NCI-H1436 (cell line): ENCODE results near the gene KIAA1958.
"Not testable (repeated sequence)": the region's sequence is repeated elsewhere in the genome, so short reads cannot be mapped to it uniquely, and the experiment has no call there.

Experiments
- DNase-seq: peaks from one replicate; lab custom pipeline; 2025; lab: John Stamatoyannopoulos, UW

KIAA1958 gene

GRCh38 chr9:112555844-112556482, 69.3 kb downstream of the KIAA1958 start:
- DNase-seq: no peak

- DNase-seq: no peak
These were observed 70.1 kb downstream of the KIAA1958 start for GRCh38 chr9:112556497-112557442.

DNA sequence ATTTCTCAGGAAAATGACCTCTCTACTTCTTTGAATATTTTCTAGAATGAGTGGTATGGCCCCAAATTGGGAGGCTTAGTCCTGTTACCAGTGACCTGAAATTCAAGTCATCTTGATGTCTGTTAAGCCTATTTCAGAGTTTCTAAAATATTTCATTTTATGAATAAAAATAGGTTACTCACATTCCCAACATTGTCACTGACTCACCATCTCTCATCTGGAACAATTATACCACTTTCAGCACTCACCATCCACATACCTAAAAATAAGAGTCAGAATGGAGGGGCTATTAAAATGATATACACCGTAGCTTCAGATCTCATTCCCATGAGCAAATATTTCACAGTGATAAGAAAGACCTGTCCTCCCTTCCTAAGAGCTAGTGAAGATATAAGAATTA, 71.8 kb downstream of the KIAA1958 start:
- no peak for DNase-seq

GRCh38 chr9:112558978-112559377, 72.4 kb downstream of the KIAA1958 start:
- no peak for DNase-seq

DNA sequence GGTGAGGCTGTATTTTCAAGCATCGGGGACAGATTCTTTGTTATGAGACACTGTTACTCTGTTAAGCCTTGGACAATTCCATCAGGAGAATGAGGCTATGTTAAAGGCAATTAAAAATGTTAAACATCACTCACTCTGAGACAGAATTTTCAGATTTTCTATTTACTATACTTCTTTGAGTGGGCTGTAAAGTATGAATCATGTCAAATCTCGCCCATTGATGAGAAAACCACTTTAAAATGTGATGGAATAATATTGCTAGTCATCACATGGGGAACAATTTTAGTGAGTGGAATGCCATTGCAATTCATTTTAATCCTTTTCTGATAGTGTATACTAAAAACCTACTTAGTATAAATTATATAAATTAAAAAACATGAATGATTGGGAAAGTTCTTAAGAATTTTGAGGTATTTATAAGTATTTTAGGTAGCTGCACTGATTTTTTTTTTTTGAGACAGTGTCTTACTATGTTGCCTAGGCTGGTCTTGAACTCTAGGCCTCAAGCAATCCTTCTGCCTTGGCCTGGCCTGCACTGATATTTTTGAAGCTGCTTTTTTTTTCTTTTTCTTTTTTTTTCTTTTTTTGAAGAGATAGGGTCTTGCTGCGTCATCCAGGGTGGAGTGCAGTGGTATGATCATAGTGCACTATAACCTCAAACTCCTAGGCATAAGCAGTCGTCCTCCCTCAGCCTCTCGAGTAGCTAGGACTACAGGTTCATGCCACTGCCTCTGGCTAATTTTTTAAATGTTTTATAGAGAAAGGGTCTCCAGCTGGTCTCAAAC, 73.2 kb downstream of the KIAA1958 start:
- DNase-seq: no peak

- no peak for DNase-seq
These were observed 75.8 kb downstream of the KIAA1958 start for GRCh38 chr9:112562235-112562958.

GRCh38 chr9:112569186-112569585, 82.6 kb downstream of the KIAA1958 start:
- no peak for DNase-seq

DNA sequence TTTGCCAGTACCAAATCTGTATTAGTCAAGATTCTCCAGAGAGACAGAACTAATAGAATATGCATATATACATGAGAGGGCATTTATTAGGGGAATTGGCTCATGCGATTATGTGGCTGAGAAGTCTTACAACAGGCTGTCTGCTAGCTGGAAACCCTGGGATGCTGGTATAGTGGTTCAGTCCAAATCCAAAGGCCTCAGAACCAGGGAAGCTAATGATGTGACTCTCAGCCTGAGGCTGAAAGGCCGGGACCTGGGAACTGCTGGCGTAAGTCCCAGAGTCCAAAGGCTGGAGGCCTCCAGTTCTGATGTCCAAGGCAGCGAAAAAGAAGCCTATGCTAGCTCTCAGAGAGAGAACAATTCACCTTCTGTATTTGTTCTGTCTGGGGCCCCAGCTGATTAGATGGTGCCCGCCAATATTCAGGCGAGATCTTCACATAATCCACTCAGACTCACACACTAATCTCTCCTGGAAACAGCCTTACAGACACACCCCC, 84.1 kb downstream of the KIAA1958 start:
- no peak for DNase-seq

GRCh38 chr9:112571624-112572355, 85.2 kb downstream of the KIAA1958 start:
- DNase-seq: no peak

DNA sequence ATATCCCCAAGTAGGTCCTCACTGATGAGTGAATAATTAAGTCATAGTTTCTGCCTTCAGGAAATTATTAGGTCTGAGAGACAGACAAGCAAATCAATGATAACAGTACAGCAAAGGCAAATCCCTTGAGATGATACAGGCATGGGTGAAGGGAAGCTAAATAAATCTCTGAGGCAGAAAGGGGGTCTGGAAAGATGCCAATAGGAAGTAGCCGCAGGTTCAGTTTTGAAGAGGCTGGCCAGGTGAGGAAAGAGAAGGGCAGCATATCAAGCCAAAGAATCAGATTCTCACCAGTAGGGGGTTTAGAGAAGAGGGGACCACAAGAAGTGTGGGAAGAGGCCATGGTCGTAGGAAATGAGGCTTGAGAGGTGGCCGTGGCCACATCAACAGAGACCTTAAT, 85.8 kb downstream of the KIAA1958 start:
- no peak for DNase-seq

GRCh38 chr9:112574008-112574407, 87.4 kb downstream of the KIAA1958 start:
- DNase-seq: no peak

- DNase-seq: no peak
These were observed 88.5 kb downstream of the KIAA1958 start for GRCh38 chr9:112575107-112575506.

GRCh38 chr9:112581469-112582176, 95.0 kb downstream of the KIAA1958 start:
- no peak for DNase-seq

DNA sequence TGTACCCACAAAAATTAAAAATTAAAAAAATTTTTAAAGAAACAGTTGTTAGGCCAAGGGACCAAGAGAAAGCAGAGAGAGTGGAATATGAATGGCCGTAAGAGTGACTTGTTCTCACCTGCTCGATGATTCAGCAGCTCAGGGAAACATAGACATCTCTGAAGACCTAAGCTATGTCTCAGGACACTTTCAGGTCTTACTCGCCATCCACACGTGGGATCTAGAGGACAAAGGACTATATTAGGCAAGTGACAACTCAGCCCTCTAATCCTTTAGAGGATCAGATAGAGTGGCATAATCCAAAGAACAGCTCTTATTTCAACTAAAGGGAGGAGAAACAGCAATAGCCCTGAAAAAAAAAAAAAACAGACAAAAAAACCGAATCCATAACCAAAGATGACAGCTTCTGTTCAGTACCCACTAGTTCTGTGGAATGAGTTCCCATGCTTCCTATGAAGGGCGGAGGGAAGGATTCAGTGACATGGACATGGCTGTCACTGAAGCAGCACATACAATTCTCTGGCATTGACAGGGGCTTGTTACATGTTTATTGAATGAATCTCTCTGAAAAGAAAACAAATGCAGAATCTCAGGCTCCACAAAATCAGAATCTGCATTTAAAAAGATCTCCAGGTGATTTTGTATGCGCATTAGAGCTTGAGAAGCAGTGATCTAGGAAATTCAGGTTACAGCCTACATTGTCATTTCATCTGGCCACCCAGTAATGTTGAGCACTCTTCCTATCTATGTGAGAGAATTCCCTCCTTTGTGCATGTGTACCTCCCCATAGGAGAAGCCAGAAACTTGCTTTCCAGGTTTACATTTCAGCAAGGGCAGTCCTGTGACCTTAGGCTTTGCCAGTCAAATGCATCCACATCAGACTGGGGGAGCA, 96.0 kb downstream of the KIAA1958 start:
- no peak for DNase-seq

DNA sequence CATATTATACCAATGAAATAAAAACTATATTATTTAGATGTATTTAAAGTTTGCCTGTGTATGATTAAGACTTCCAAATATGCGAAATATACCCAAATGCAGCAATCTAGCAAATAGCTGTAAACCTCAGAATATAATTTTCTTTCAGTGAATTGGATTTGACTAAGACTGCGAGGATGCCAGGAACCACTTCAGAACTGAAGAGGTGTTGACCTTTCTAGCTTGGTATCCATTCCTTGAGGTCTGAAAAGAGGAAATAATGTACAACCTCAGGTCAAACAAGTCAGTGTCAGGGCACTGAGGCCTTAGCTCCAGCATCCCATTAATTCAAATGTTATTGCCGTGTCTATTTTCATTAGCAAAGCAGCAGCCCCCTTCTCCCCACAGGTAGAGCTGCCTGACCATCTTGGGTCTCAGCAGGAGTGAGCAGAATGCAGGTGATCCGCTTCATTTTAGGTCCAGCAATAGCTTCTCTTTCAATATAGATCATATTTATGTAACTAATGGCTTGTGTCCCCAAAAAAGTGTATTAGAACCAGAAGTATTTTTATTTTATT, 100.0 kb downstream of the KIAA1958 start:
- no peak for DNase-seq

DNA sequence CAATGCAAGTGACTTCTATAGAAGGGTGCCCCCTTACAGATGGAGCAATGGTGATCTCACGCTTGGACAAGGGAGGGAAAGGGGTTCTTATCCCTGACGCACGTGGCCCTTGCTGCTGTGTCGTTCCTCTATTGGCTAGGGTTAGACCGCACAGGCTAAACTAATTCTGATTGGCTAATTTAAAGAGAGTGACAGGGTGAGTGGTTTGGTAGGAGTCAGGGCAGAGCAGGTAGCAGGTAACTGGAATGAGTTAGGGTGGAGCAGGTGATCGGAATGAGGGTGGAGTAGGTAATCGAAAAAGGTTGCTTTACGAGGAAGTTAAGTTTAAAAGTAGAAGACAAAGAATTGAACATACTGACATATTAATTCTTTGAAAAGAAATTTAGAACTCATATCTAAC, 105.2 kb downstream of the KIAA1958 start:
- DNase-seq: not testable (repeated sequence)

- no peak for DNase-seq
These were observed 113.1 kb downstream of the KIAA1958 start for GRCh38 chr9:112599732-112600131.

DNA sequence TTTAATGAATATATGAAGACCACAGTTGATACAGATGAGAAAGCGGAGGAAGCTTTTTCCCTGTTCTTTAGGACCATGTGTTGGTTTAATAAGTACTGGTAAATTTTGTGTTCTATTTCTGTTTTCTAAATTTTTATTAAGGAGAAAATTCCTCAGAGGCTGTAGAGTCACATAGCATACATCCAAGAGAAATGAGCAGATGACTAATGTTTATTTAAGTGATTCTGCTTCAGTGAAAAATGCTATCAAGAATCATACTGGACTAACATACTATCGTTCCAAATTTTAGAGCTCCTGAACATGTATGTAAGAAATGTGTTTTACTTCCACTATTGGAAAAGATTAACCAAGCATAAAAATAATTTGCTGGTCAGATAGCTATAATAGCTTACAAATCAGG, 115.0 kb downstream of the KIAA1958 start:
- DNase-seq: no peak

DNA sequence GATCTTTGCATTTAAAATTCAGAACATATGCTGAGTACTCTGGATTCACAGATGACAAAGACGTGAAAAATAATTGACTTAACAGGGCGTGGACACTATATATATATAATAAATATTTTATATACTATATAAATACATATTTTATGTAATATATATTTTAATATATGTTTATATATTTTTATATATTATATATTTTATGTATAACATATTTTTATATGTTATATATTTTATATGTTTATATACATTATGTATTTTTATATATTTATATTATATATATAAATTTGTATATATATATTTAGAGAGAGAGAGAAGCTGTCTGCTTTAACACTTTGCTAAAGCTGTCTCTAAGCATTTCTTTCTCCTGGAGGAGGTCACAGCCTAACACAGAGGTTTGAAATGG, 118.2 kb downstream of the KIAA1958 start:
- no peak for DNase-seq
